NCI-H524 (cell line): ENCODE data around the gene MCL1.
A peak's percentile ranks its signal among the peaks of the same experiment; 100 is the strongest.
"Not testable (repeated sequence)": the region's sequence is repeated elsewhere in the genome, so short reads cannot be mapped to it uniquely, and the experiment has no call there.

Experiments used
- DNase-seq, 2 experiments: peaks; one replicate each; lab custom pipeline; 2025; lab: John Stamatoyannopoulos, UW

The MCL1 gene

DNA sequence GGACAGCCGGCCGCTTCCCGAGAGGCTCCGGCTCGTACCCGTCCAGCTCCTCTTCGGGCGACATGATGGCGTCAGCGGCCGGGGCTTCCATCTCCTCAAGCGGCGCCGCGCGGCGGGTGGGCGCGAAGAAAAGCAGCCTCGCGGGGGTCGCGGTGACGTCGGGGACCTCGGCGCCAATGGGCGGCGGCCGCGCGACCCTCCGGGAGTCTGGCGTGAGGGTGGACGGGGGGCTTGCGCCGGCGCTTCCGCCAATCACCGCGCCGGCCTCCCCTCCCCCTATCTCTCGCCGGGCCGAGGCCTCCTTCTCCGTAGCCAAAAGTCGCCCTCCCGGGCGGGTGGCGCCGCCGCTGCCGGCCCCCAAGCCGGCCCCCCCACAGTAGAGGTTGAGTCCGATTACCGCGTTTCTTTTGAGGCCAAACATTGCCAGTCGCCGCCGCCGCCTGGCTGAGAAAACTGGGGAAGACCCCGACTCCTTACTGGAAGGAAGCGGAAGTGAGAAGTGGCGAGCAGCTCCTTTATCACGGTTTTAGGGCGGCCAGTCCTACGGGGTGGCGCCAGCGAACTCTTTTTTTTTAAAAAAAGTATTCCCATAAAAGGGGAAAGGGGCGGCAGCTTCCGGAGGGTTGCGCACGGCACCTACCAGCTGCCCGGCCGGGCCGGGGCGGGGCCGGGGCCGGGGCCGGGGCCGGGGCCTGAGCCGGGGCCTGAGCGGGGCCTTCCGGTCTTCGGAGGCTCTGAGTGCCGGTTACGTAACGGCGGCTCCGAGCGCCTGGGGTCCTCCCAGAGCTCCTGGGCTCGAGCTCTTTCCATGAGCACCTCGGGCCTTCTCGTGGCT is at the start of gene MCL1:
TSS of gene MCL1 (minus strand) at position 501 of the 835 bp plus-strand sequence. CDS start at position 421, 80 bp downstream.
- peak; percentile 87 to 94 for DNase-seq

DNA sequence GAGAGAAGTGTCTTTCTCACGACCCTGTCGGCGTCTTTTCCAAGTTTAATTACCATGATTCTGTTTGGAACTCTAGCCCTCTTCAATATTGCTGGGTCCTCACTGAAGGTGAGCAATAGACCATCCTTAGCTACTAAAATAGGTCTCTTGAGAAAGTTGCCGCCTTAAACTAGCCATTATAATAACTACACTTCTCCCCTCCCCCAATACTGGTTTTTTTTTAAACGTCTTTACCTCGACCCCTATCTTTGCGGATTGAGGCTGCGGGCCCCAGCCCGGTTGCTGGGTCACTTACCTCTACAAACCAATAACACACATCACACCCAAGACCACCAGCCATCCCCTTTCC is 49.3 kb upstream of the MCL1 start:
- no peak for DNase-seq

- no peak for DNase-seq
Measured at GRCh38 chr1:150627826-150628410, 48.5 kb upstream of the MCL1 start.

DNA sequence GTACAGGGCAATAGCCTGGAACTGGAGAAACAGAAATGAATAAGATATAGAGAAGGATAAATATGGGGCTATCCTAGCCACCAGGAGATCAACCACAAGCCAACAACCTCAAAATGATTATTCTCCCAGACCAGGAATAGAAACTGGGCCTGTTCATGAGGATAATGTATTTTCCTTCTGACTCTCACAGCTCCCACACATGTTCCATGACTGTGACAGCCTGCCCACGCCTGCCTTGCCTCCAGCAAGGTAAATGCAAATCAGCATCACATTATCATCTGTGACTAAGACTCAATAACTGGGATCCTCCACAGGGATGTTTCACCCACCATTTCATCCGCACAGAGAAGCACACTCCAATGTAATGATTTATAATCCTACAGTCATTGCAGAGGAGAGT is 46.7 kb upstream of the MCL1 start:
- no peak for DNase-seq

GRCh38 chr1:150624546-150624945 is 45.1 kb upstream of the MCL1 start:
- DNase-seq: not testable (repeated sequence)

GRCh38 chr1:150624134-150624533 is 44.7 kb upstream of the MCL1 start:
- DNase-seq: not testable (repeated sequence)

GRCh38 chr1:150622303-150622975 is 43.0 kb upstream of the MCL1 start:
- DNase-seq: no peak

- peak in 1 of 2 experiments; percentile 16 for DNase-seq
Measured at GRCh38 chr1:150621497-150622302, 42.3 kb upstream of the MCL1 start.

- no peak for DNase-seq
Measured at GRCh38 chr1:150620919-150621318, 41.5 kb upstream of the MCL1 start.

- peak; percentile 0 to 24 for DNase-seq
Measured at GRCh38 chr1:150619576-150620509, 40.4 kb upstream of the MCL1 start.

GRCh38 chr1:150615346-150616201 is 36.2 kb upstream of the MCL1 start:
- DNase-seq: no peak

DNA sequence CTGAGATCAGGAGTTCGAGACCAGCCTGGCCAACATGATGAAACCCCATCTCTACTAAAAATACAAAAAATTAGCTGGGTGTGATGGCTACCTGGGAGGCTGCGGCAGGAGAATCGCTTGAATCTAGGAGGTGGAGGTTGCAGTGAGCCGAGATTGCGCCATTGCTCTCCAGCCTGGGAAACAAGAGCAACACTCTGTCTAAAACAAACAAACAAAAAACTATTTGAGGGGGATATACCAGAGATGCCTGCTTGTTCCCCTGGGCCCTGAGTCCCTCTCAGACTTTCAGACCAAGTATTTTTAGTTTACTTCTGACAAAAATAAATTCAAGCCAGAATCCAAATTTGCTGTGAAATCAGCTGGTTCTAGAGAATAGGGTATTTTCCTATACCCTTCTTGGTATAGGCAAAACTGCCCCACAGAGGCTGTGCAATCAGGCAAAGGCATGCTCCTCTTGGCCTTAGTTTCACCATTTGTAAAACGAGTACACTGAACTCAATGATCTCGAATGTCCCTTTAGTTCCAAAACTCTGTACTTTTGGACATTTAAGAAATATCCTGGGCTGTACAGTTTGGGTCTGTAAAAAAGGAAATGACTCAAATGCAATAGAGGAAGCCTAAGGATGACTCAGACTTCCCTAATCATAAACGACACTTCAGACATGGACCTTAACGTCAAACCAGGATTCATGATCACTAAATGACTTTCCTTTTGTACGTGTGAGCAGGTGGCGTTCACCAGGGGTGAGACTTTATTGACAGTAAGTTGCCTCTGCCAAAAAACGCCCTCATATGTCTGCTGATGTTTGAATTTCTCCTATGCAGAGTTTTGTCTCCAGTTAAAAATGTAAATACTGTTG is 33.9 kb upstream of the MCL1 start:
- DNase-seq: no peak

GRCh38 chr1:150612014-150612345 is 32.6 kb upstream of the MCL1 start:
- no peak for DNase-seq

DNA sequence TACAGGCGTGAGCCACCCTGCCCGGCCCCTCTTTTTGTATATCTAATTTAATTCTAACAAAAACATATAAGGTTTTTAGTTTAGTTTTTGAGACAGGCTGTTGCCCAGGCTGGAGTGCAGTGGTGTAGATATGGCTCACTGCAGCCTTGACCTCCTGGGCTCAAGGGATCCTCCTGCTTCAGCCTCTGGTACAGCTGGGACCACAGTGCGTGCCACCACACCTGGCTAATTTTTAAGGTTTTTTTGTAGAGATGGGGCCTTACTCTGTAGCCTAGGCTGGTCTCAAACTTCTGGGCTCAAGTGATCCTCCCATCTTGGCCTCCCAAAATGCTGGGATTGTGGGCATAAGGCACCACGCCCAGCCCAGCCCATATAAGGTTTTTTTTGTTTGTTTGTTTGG is 31.2 kb upstream of the MCL1 start:
- no peak for DNase-seq

GRCh38 chr1:150609732-150610131 is 30.3 kb upstream of the MCL1 start:
- no peak for DNase-seq

DNA sequence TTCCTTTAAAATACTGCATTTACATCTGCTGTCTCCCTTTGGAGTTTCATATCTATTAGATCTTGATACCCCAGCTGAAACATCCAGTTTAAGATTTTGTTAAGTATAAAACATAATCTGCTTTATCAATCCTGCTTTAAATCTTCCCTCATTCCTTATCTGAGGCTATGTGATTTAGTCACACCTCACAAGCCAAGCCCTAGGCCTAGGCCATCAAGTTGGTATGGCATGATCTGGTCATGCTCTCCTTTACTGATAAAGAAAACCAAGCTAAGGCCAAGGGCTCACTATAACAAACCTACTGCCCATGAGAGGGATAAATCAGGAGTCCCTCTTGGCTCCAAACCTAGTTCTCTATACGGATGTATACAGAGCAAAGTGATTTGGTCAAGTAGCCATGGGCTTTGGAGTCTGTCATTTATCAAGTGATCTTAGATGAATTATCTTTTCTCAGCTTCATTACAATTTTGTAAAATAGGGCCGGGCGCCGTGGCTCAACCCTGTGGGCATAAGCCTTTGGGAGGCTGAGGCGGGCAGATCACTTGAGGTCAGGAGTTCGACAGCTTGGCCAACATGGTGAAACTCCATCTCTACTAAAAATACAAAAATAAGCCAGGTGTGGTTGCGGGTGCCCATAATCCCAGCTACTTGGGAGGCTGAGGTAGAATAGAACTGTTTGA is 27.2 kb upstream of the MCL1 start:
- DNase-seq: no peak

- not testable (repeated sequence) for DNase-seq
Measured at GRCh38 chr1:150605451-150605731, 26.0 kb upstream of the MCL1 start.

DNA sequence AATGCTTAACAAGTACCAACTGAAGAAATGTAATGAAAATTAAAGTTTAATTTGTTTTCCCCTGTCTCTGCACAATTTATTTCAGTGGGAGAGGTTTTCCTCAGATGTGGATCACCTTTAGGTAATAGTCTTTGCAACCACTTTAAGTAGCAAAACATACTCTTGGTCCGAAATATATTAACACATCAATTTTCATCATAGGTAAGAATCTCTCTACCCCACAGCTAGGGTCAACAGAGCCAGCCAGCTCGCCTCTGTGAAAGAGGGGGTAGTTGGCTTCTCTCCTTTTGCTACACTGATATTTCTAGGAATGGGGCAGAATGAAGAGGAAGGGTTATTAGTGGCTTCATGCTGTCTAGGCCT is 24.8 kb upstream of the MCL1 start:
- DNase-seq: no peak

DNA sequence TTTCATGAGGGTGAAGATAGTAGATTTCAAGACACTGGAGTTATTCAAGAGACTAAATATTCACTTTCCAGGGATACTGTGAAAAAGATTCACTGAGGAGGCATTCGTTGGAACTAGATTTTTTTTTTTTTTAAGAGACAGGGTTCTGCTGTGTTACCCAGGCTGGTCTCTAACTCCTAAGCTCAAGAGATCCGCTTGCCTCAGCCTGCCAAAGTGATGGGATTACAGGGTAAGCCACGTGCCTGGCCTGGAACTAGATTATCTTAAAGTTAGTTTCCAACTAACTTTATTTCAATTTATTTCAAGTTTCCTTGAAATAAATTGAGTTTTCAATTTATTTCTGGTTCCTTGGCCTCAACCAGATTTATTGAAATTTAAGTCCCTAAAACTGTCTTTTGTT is 24.3 kb upstream of the MCL1 start:
- no peak for DNase-seq
